ENCODE measurements around the gene QPCT. TPM values are rescaled to one million over a fixed set of nuclear protein-coding genes. Genes with fewer than 3 reads are reported as not detected.

QPCT gene
- polyA plus RNA-seq, 1 experiment = 8.3 TPM

DNA sequence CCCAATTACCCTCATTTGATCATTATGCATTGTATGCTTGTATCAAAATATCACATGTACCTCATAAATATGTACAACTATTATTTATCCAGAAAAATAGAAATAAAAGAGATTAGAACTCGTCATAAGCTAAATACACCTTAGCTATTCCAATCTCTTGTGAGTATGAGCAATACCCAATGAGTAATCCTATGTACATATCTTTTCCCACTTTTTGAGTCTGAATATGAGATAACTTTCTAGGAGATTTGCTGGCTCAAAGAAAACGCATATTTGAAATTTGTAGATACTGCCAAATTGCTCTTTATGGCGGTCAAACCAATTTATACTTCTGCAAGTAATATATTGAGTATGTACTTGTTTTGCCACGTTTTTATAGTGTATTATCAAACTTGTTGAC lies 43.9 kb upstream of the QPCT start:
- H3K27ac ChIP-seq (ENCODE audit: low read depth, low read length) = no peak overlapping the region
- peaks cover 5% of the 10 kb centered on the region; the same call in 1 of the 2 replicates for H3K9me3 ChIP-seq (ENCODE audit: control insufficient read depth, insufficient read depth, low read length)
- TF ChIP-seq, protein P1, sequence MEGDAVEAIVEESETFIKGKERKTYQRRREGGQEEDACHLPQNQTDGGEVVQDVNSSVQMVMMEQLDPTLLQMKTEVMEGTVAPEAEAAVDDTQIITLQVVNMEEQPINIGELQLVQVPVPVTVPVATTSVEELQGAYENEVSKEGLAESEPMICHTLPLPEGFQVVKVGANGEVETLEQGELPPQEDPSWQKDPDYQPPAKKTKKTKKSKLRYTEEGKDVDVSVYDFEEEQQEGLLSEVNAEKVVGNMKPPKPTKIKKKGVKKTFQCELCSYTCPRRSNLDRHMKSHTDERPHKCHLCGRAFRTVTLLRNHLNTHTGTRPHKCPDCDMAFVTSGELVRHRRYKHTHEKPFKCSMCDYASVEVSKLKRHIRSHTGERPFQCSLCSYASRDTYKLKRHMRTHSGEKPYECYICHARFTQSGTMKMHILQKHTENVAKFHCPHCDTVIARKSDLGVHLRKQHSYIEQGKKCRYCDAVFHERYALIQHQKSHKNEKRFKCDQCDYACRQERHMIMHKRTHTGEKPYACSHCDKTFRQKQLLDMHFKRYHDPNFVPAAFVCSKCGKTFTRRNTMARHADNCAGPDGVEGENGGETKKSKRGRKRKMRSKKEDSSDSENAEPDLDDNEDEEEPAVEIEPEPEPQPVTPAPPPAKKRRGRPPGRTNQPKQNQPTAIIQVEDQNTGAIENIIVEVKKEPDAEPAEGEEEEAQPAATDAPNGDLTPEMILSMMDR (IDR thresholded peaks at IDR 0.05; ENCODE audit: low read depth, low read length) = no peak
- CTCF ChIA-PET = interaction anchor here (1.0 kb wide), 1 partner anchor 95 kb away, joined by 3 read pairs; no protein-coding TSS in a partner anchor
- H3K27me3 ChIP-seq (ENCODE audit: control insufficient read depth, insufficient read depth, low read length) = no peaks in the 10 kb centered on the region
- POLR2A ChIA-PET = no interaction called here
- DNase-seq (ENCODE audit: low read depth, low spot score) = no peak
- H3K4me3 ChIP-seq (ENCODE audit: low read depth, low read length) = no peak overlapping the region

DNA sequence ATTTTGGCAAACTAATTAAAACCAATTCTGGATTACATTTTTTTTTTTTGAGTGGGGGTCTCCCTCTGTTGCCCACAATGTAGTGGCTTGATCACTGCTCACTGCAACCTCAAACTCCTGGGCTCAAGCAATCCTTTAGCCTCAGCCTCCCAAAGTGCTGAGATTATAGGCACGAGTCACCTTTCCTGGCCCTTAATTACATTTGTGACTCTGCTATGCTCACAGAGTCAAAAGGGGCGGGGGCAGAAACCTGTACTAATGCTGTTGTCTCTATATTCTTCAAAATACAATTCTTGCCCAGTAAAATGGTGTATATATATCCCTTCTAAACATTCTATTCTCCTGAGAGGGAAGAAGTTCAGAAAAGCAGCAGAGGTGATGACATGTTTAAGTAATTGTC lies 43.0 kb upstream of the QPCT start:
- DNase-seq (ENCODE audit: low read depth, low spot score) = no peak
- H3K4me3 ChIP-seq (ENCODE audit: low read depth, low read length) = no peak overlapping the region
- ChIA-PET CTCF (interaction anchor here (1.0 kb wide), 1 partner anchor 94 kb away, joined by 3 read pairs; no protein-coding TSS in a partner anchor), POLR2A (no interaction called here)
- TF ChIP-seq, protein P1 (IDR thresholded peaks at IDR 0.05; ENCODE audit: low read depth, low read length) = no peak
- no peak overlapping the region for H3K27ac ChIP-seq (ENCODE audit: low read depth, low read length)
- no peaks in the 10 kb centered on the region for H3K27me3 ChIP-seq (ENCODE audit: control insufficient read depth, insufficient read depth, low read length)
- H3K9me3 ChIP-seq (ENCODE audit: control insufficient read depth, insufficient read depth, low read length) = peaks cover 5% of the 10 kb centered on the region; the same call in 1 of the 2 replicates

DNA sequence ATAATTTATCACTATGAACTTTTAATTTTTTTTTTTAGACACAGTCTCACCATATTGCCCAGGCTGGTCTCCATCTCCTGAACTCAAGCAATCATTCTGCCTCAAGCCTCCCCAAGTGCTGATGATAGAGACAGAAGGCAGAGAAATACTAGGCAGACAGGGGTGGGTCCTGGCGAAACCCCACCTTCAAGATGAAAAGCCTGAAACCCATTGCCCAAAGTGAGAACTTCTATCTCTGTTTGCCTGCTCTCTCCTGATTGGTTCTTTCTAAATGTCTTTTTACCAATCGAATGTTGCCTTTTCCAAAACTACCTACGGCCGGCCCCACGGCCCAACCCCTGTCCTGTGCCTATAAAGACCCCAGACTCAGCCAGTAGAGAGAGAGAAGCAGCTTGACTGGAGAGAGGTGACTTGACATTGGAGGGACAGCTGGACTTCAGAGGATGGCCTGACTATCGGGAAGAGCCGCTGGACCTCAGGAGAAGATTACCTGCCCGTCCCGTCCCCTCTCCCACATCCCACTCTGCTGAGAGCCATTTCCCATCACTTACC lies 41.7 kb upstream of the QPCT start:
- TF ChIP-seq, protein P1 (IDR thresholded peaks at IDR 0.05; ENCODE audit: low read depth, low read length) = no peak
- Histone ChIP-seq H3K4me3 (ENCODE audit: low read depth, low read length) (no peak overlapping the region), H3K27ac (ENCODE audit: low read depth, low read length) (no peak overlapping the region), H3K9me3 (ENCODE audit: control insufficient read depth, insufficient read depth, low read length) (peaks cover 5% of the 10 kb centered on the region; the same call in 1 of the 2 replicates), H3K27me3 (ENCODE audit: control insufficient read depth, insufficient read depth, low read length) (no peaks in the 10 kb centered on the region)
- ChIA-PET CTCF (no interaction called here), POLR2A (no interaction called here)
- no peak for DNase-seq (ENCODE audit: low read depth, low spot score)

DNA sequence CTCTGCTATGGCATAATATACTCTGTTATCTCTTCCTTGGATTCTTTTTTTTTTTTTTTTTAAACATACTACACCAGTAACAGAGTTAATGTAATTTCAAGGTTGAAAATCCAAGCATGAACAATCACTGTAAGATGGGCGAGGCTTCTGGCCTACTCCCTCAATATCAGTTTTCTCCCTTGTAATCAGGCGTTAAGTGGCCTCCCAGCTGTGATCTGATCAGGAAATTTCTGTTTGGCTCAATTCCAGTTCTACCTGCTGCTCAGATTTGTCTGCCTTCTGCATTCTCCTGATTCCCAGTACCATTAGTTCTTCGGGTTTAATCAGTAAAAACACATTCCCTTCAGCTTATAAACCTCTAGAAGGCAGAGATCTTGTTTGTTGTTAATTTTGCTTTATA lies 38.4 kb upstream of the QPCT start:
- ChIA-PET CTCF (no interaction called here), POLR2A (no interaction called here)
- TF ChIP-seq, protein P1 (IDR thresholded peaks at IDR 0.05; ENCODE audit: low read depth, low read length) = no peak
- Histone ChIP-seq H3K4me3 (ENCODE audit: low read depth, low read length) (no peak overlapping the region), H3K27ac (ENCODE audit: low read depth, low read length) (no peak overlapping the region), H3K27me3 (ENCODE audit: control insufficient read depth, insufficient read depth, low read length) (no peaks in the 10 kb centered on the region), H3K9me3 (ENCODE audit: control insufficient read depth, insufficient read depth, low read length) (peaks cover 5% of the 10 kb centered on the region; the same call in 1 of the 2 replicates)
- no peak for DNase-seq (ENCODE audit: low read depth, low spot score)

DNA sequence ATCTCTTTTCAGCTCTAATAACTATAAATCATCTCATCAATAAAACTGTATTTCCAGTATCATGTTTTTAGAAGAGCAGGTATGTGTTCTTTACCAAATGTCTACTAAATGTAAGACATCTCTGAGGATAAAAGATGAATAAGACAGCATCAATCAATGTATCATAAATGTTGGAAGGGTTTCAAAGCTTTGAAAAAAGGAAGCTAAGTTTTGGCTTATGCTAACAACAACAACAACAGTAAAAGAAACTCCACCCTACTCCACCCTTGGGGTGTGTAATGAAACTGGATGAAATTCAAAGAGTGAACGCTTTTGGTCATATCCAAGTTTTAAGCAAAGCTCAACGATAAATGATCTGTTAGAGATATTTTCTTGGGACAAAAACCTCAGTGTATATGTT lies 36.9 kb upstream of the QPCT start:
- no peak for DNase-seq (ENCODE audit: low read depth, low spot score)
- CTCF ChIA-PET = no interaction called here
- H3K27ac ChIP-seq (ENCODE audit: low read depth, low read length) = no peak overlapping the region
- H3K9me3 ChIP-seq (ENCODE audit: control insufficient read depth, insufficient read depth, low read length) = peaks cover 5% of the 10 kb centered on the region; the same call in 1 of the 2 replicates
- TF ChIP-seq, protein P1 (IDR thresholded peaks at IDR 0.05; ENCODE audit: low read depth, low read length) = no peak
- no peaks in the 10 kb centered on the region for H3K27me3 ChIP-seq (ENCODE audit: control insufficient read depth, insufficient read depth, low read length)
- H3K4me3 ChIP-seq (ENCODE audit: low read depth, low read length) = no peak overlapping the region
- POLR2A ChIA-PET = no interaction called here

All from AG04450 (cell line).